ENCODE data around the gene SCARF2. TPM values are rescaled to one million over a fixed set of nuclear protein-coding genes. Genes with fewer than 3 reads are reported as not detected.

Gene SCARF2
- total RNA-seq, 1 experiment from 2014 or later = 26.3 TPM

- TF ChIP-seq AR (CRISPR knock-in tag; IDR thresholded peaks at IDR 0.05) (no peak), RELA (CRISPR knock-in tag; IDR thresholded peaks at IDR 0.05; ENCODE audit: borderline replicate concordance) (peak; percentile 23; the same call in 1 of the 2 replicates), ZNF121 (CRISPR knock-in tag; IDR thresholded peaks at IDR 0.05) (no peak), GABPB1 (CRISPR knock-in tag; IDR thresholded peaks at IDR 0.05) (peak; percentile 12; the same call in 1 of the 2 replicates), TEAD4 (CRISPR knock-in tag; IDR thresholded peaks at IDR 0.05) (peak; percentile 44; the same call in 1 of the 2 replicates), IRF1 (CRISPR knock-in tag; IDR thresholded peaks at IDR 0.05) (no peak), ERG (CRISPR knock-in tag; IDR thresholded peaks at IDR 0.05) (no peak), SMAD4 (CRISPR knock-in tag; IDR thresholded peaks at IDR 0.05) (peak; percentile 63; the same call in 1 of the 2 replicates), IRF2 (CRISPR knock-in tag; IDR thresholded peaks at IDR 0.05; ENCODE audit: borderline replicate concordance, low read depth) (no peak), ZNF263 (CRISPR knock-in tag; IDR thresholded peaks at IDR 0.05; ENCODE audit: low read depth) (no peak), JUN (CRISPR knock-in tag; IDR thresholded peaks at IDR 0.05) (peak; percentile 34; the same call in 1 of the 2 replicates), PRDM15 (CRISPR knock-in tag; IDR thresholded peaks at IDR 0.05) (peak; percentile 88), ZNF396 (CRISPR knock-in tag; IDR thresholded peaks at IDR 0.05; ENCODE audit: borderline replicate concordance) (no peak), ARID4B (CRISPR knock-in tag; IDR thresholded peaks at IDR 0.05; ENCODE audit: borderline replicate concordance) (peak; percentile 87), RORB (CRISPR knock-in tag; IDR thresholded peaks at IDR 0.05) (no peak), FOXP1 (CRISPR knock-in tag; IDR thresholded peaks at IDR 0.05; ENCODE audit: borderline replicate concordance) (peak; percentile 63), TEAD1 (CRISPR knock-in tag; IDR thresholded peaks at IDR 0.05) (peak; percentile 85; the same call in 1 of the 2 replicates), NR3C1 (CRISPR knock-in tag; conservative IDR thresholded peaks at IDR 0.05; ENCODE audit: low read depth) (no peak), ZNF232 (CRISPR knock-in tag; IDR thresholded peaks at IDR 0.05) (0 out of 2 replicates have a peak, but pooled peaks have one; percentile 70), FOXP4 (CRISPR knock-in tag; IDR thresholded peaks at IDR 0.05) (0 out of 2 replicates have a peak, but pooled peaks have one; percentile 49), TCF7 (CRISPR knock-in tag; IDR thresholded peaks at IDR 0.05; ENCODE audit: low read depth) (0 out of 2 replicates have a peak, but pooled peaks have one; percentile 73), ZSCAN18 (CRISPR knock-in tag; IDR thresholded peaks at IDR 0.05) (no peak)
Observed at GRCh38 chr22:20393705-20394476, 43.7 kb downstream of the SCARF2 start, which contains the start of gene ZNF74 (continued).

Measured in WTC11 (cell line).